ACC112 (cell line): ENCODE data around the gene SLAIN2.

ENCODE experiments used
- H2AFZ ChIP-seq: fragments of 200-600 bp; sonication (generic); one replicate; pipeline ENCODE4 v1.6.0; 2017; ENCODE audit warnings: antibody characterized with exemption, low read length; ENCODE audit not compliant: unreplicated experiment
- H3K27ac ChIP-seq: fragments of 200-600 bp; sonication (generic); 2 replicates; pipeline ENCODE4 v1.5.1; 2014; ENCODE audit warnings: low read depth, mild to moderate bottlenecking, antibody characterized with exemption, low read length, moderate library complexity
- H3K27me3 ChIP-seq: fragments of 200-600 bp; sonication (generic); 2 replicates; pipeline ENCODE4 v1.6.1; 2014; ENCODE audit warnings: mild to moderate bottlenecking, antibody characterized with exemption, low read length, moderate library complexity, mixed read lengths; ENCODE audit not compliant: insufficient read depth
- H3K36me3 ChIP-seq: fragments of 200-600 bp; sonication (generic); 2 replicates; pipeline ENCODE4 v1.6.1; 2016; ENCODE audit warnings: mild to moderate bottlenecking, antibody characterized with exemption, low read length, moderate library complexity, mixed read lengths; ENCODE audit not compliant: insufficient read depth
- H3K4me1 ChIP-seq: fragments of 200-600 bp; sonication (generic); one replicate; pipeline ENCODE4 v1.6.1; 2016; ENCODE audit warnings: low read length, mixed read lengths; ENCODE audit not compliant: insufficient read depth, unreplicated experiment, control insufficient read depth
- H3K4me3 ChIP-seq: fragments of 200-600 bp; sonication (generic); 2 replicates; pipeline ENCODE4 v1.5.1; 2014; ENCODE audit warnings: mild to moderate bottlenecking, low read depth, low read length
- H3K79me2 ChIP-seq: fragments of 200-600 bp; sonication (generic); one replicate; pipeline ENCODE4 v1.6.0; 2016; ENCODE audit warnings: low read length; ENCODE audit not compliant: control insufficient read depth, unreplicated experiment, insufficient read depth

SLAIN2 gene

DNA sequence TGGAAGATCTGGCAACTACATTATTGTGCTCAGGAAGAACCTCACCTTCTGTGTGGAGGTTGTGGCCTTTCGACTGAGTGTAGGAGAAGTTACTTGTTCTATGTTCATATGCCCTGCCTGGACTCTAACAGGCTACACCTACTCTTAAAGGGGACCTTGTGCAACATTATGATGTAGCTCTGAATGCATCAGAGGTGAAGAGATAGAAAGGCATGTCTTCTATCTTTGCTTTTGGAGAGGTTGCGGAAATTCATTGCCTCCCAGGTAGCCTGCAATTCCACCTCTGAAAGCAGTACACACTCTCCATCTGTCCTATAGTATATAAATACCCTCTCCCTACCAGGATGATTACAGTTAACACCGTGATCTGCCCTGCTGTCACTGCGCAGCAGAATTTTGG lies 7.1 kb upstream of the SLAIN2 start:
- Histone ChIP-seq H3K4me3 (no peak overlapping the region), H2AFZ (no peak overlapping the region), H3K4me1 (peaks cover 31% of the 10 kb centered on the region), H3K27me3 (no peaks in the 10 kb centered on the region), H3K36me3 (no peaks in the 10 kb centered on the region), H3K27ac (no peak overlapping the region), H3K79me2 (no peaks in the 10 kb centered on the region)

DNA sequence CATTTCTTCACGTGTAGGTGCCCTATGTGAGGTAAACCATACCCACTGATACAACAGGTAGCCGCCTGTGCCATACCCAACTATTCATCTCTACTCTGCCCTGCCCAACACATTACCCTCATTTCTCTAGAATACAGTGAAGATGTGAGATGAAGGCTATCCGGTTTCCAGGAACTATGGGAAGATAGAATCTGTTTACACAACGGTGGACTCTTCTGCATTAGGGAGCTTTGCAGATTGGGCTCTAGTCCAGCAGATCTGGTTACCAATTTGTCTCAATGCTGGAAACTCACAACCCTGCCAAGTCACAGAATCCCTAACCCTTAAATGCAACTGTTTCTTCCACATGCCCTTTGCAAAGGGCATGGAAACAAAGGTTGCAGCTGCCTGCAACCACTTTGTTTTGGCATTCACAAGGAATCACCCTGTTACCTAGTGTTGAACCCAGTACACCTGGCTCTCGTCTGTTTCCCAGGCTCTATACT lies 6.4 kb upstream of the SLAIN2 start:
- Histone ChIP-seq H3K27ac (no peak overlapping the region), H3K79me2 (no peaks in the 10 kb centered on the region), H3K4me1 (peaks cover 35% of the 10 kb centered on the region), H3K4me3 (no peak overlapping the region), H2AFZ (no peak overlapping the region), H3K27me3 (no peaks in the 10 kb centered on the region), H3K36me3 (no peaks in the 10 kb centered on the region)

- no peaks in the 10 kb centered on the region for H3K27me3 ChIP-seq
- H3K4me3 ChIP-seq = no peak overlapping the region
- H3K27ac ChIP-seq = no peak overlapping the region
- H3K4me1 ChIP-seq = peaks cover 26% of the 10 kb centered on the region
- no peaks in the 10 kb centered on the region for H3K79me2 ChIP-seq
- no peaks in the 10 kb centered on the region for H3K36me3 ChIP-seq
- H2AFZ ChIP-seq = no peak overlapping the region
Measured at GRCh38 chr4:48336146-48336870, 5.0 kb upstream of the SLAIN2 start.

GRCh38 chr4:48337731-48338130 lies 3.6 kb upstream of the SLAIN2 start:
- H3K36me3 ChIP-seq = no peaks in the 10 kb centered on the region
- H3K27ac ChIP-seq = no peak overlapping the region
- H2AFZ ChIP-seq = no peak overlapping the region
- no peaks in the 10 kb centered on the region for H3K27me3 ChIP-seq
- H3K79me2 ChIP-seq = peaks cover 11% of the 10 kb centered on the region
- H3K4me1 ChIP-seq = peaks cover 18% of the 10 kb centered on the region
- no peak overlapping the region for H3K4me3 ChIP-seq

DNA sequence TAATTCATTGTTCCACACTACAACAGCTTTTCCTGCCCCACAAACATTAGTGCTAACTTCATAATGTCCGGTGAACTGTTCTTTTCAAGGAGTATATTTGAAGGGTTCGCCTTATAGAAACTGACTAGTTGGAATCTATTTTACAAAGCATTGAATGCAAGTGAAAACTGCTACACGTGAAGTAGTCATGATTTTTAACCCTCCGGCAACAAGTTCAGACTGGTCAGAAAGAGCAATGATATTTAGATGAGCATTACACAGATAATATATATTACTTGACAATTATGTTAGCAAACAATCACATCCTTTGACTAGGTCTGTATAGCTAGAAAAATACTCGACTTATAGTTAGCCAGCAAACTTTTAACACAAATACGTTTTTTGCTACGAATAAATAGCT lies 1.7 kb upstream of the SLAIN2 start:
- Histone ChIP-seq H3K27me3 (no peaks in the 10 kb centered on the region), H3K27ac (peak overlapping the region; percentile 89), H2AFZ (peak overlapping the region; percentile 73), H3K4me3 (peak overlapping the region; percentile 81), H3K4me1 (peaks cover 29% of the 10 kb centered on the region), H3K79me2 (peaks cover 30% of the 10 kb centered on the region), H3K36me3 (no peaks in the 10 kb centered on the region)

DNA sequence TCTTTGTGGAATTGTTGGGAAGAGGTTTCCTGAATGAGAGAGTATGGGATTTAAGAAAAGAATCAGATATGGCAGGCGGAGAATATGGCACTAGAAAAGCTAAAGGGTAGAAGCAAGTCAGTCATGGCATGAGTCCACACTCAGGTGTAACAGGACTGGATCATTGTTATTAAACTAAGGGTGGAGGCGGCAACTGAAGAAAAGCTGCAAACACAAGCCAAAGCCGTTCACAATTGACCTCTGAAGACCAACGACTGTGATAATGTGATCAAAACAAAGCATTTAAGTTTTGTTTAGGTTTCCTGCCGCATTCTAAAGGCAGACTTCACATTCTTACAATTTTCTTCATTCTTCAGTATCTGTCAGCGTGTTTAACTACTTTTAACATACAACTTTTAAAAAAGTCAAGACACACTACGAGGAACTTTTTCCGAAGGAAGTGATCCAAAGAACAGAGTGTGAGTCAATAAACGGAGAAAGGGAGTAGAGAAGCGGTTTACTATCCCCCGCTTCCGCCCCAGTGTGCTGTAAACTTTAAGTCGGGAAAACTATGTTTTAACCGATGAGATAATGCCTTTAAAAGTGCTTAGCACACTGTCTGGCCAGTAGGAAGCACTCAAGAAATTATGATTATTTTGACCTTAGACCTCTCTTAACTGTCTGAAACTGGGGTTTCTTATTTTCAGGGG lies 909 bp upstream of the SLAIN2 start:
- Histone ChIP-seq H2AFZ (peak overlapping the region; percentile 73), H3K27ac (peak overlapping the region; percentile 89), H3K4me1 (peaks cover 36% of the 10 kb centered on the region), H3K27me3 (no peaks in the 10 kb centered on the region), H3K79me2 (peaks cover 38% of the 10 kb centered on the region), H3K36me3 (no peaks in the 10 kb centered on the region), H3K4me3 (peak overlapping the region; percentile 81)

- H2AFZ ChIP-seq = peak overlapping the region; percentile 71
Measured at GRCh38 chr4:48341776-48342605, 662 bp downstream of the SLAIN2 start.

DNA sequence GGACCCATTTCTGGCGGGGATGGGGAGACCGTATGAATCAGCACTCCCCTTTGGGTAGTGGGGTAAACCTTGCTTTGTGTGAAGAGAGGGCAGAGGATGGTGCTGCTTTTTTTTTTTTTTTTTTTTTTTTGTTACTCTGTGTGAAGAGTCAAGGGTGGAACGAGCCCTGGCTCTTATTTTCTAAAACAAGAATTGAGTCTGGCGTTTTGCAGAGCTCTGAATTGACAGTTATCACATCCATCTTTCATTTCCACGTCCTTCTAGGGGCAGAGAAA lies 1.2 kb downstream of the SLAIN2 start:
- Histone ChIP-seq H3K79me2 (peaks cover 57% of the 10 kb centered on the region), H3K4me3 (peak overlapping the region; percentile 81), H3K27me3 (no peaks in the 10 kb centered on the region), H3K36me3 (no peaks in the 10 kb centered on the region), H3K27ac (no peak overlapping the region), H2AFZ (no peak overlapping the region), H3K4me1 (peaks cover 50% of the 10 kb centered on the region)

More at GRCh38 chr4:48341776-48342605, 662 bp downstream of the SLAIN2 start:
- Histone ChIP-seq H3K27ac (peak overlapping the region; percentile 78), H3K4me3 (peak overlapping the region; percentile 81), H3K79me2 (peaks cover 52% of the 10 kb centered on the region), H3K27me3 (no peaks in the 10 kb centered on the region), H3K36me3 (no peaks in the 10 kb centered on the region), H3K4me1 (peaks cover 50% of the 10 kb centered on the region)

GRCh38 chr4:48343035-48343434 lies 1.7 kb downstream of the SLAIN2 start:
- Histone ChIP-seq H3K27me3 (no peaks in the 10 kb centered on the region), H3K27ac (no peak overlapping the region), H3K4me3 (peak overlapping the region; percentile 81), H3K36me3 (no peaks in the 10 kb centered on the region), H3K4me1 (peaks cover 45% of the 10 kb centered on the region), H2AFZ (no peak overlapping the region), H3K79me2 (peaks cover 62% of the 10 kb centered on the region)

DNA sequence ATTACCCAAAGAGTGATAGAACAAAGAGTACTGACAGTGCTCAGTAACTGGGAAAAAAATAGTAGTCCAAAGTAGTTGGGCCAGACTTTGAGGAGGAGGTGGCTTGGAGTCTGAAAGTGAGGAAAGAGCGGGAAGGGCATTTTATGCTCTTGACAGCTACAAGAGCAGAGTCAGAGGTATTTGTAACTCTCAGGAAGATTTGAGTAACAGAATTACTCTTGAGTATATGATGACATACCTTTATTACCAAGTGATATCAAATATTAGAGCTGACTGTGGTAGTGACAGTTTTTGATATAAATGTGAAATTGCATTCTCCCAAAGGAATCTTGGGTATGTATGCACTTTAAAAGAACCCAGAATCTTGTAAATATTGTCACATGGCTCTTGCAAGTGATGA lies 2.2 kb downstream of the SLAIN2 start:
- Histone ChIP-seq H3K27ac (no peak overlapping the region), H3K4me3 (peak overlapping the region; percentile 81), H3K79me2 (peaks cover 66% of the 10 kb centered on the region)

More for the DNA sequence above, 2.2 kb downstream of the SLAIN2 start:
- Histone ChIP-seq H3K36me3 (no peaks in the 10 kb centered on the region), H3K27me3 (no peaks in the 10 kb centered on the region), H2AFZ (no peak overlapping the region), H3K4me1 (peaks cover 45% of the 10 kb centered on the region)
